Measurements from ENCODE around the gene GPSM3. TPM values are rescaled to one million over a fixed set of nuclear protein-coding genes. Genes with fewer than 3 reads are reported as not detected.

The GPSM3 gene
- total RNA-seq, 1 experiment from 2014 or later = 11.8 TPM

DNA sequence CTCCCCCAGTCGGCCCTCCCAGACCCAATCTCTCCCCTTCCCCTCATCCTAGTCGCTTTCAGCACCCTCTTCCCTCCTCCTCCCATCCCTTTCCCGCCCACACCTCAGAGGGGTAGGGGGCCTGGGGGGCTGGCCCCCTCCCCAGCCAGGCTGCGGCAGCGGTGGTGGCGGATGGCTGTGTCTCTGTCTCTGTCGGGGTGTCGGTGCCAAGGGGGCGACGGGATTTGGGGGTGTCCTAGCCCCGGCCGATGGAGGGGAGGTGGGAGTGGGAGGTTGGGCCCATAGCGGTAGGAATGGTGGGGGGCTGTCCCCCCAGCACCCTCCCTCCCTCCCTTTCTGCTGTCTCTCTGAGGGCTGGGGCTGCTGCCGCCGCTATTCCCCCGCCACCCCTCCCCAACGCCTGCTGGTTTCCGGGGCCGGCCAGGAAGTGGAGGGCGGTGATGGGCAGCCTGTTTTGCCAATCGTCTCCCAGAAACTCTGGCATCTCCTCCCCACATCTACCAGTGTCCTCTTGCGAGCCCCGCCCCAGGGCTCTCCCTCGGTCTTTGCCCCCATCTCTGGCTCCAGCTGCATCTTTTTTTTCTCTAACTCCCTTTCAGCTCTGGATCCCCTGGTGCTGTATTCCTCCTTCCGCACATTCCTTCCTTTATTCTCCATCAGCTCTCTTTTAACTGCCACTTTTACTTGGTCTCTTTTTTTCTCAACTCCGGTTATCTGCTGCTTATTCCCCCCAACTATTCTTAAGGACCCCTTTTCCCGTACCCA, 16.6 kb downstream of the GPSM3 start, which contains the start of gene AGPAT1:
Gene AGPAT1, minus strand, starts transcription at position 374 of the 765 bp plus-strand sequence. CDS start 4,588 bp downstream, outside the sequence.
- Histone ChIP-seq H4K5ac (ENCODE audit: insufficient read length, low read depth, low read length) (no peak within 1 kb of the TSS), H4K91ac (ENCODE audit: insufficient read length, low read depth, low read length) (no peak within 1 kb of the TSS), H3K4me1 (ENCODE audit: insufficient read depth, low read length) (peaks cover 7% of the 10 kb centered on the region), H2BK5ac (ENCODE audit: insufficient read length, low read length) (peak within 1 kb of the TSS; percentile 11), H3K27me3 (ENCODE audit: insufficient read depth, low read length) (no peaks in the 10 kb centered on the region), H3K79me1 (ENCODE audit: insufficient read depth, low read depth, low read length, poor library complexity, severe bottlenecking) (no peaks in the 10 kb centered on the region), H4K20me1 (ENCODE audit: control insufficient read depth, insufficient read depth, insufficient read length) (no peaks in the 10 kb centered on the region), H2BK15ac (ENCODE audit: low read depth, low read length) (no peak within 1 kb of the TSS), H2AFZ (ENCODE audit: low read length) (no peak within 1 kb of the TSS), H2BK20ac (ENCODE audit: low read depth, low read length, poor library complexity, severe bottlenecking) (no peak within 1 kb of the TSS), H3K4ac (ENCODE audit: low read depth, low read length) (no peak within 1 kb of the TSS; the same call in 1 of the 2 replicates), H3K14ac (ENCODE audit: insufficient read depth, low read length) (peak within 1 kb of the TSS; percentile 86; the same call in 1 of the 2 replicates), H3K27ac (ENCODE audit: insufficient read length, low read depth, low read length) (peak within 1 kb of the TSS; percentile 68), H3K9me3 (ENCODE audit: control insufficient read depth, low read depth, low read length) (no peaks in the 10 kb centered on the region), H3K79me2 (ENCODE audit: insufficient read depth, low read length) (peaks cover 18% of the 10 kb centered on the region; the same call in 1 of the 2 replicates), H3K56ac (ENCODE audit: insufficient read length, low read depth, low read length) (no peak within 1 kb of the TSS), H3K18ac (ENCODE audit: insufficient read length, low read depth, low read length) (peak within 1 kb of the TSS; percentile 90), H2BK12ac (ENCODE audit: insufficient read length, low read depth, low read length) (no peak within 1 kb of the TSS), H3K23ac (ENCODE audit: insufficient read length, low read depth, low read length) (no peak within 1 kb of the TSS), H2AK5ac (ENCODE audit: insufficient read length, low read length) (peak within 1 kb of the TSS; percentile 30), H3K23me2 (ENCODE audit: insufficient read length, low read depth, low read length, poor library complexity, severe bottlenecking) (peaks cover 22% of the 10 kb centered on the region), H4K8ac (replicated peaks; ENCODE audit: insufficient read length, low read depth, low read length) (no peak within 1 kb of the TSS), H2BK120ac (ENCODE audit: low read depth, low read length, poor library complexity, severe bottlenecking) (peak within 1 kb of the TSS; percentile 51), H3K9ac (ENCODE audit: extremely low read depth, insufficient read length, low read length) (peak within 1 kb of the TSS; percentile 83), H3K4me2 (ENCODE audit: insufficient read depth, insufficient read length, low read length) (peak within 1 kb of the TSS; percentile 83), H3T11ph (ENCODE audit: low read length) (peak within 1 kb of the TSS; percentile 76)
- DNase-seq = peak; percentile 97
- Mint-ChIP-seq H3K36me3 (ENCODE audit: insufficient read depth in 1 of 3, low read depth in 3 of 3) (peaks cover 22 to 34% (median 33%) of the 10 kb centered on the region in 3 experiments), H3K27me3 (ENCODE audit: low read depth) (no peaks in the 10 kb centered on the region; the same call in 1 of the 2 replicates), H3K4me1 (peaks cover 38 to 47% of the 10 kb centered on the region in 2 experiments), H3K4me3 (peak within 1 kb of the TSS; percentile 83 to 86), H3K9me3 (no peaks in the 10 kb centered on the region; a peak in 1 of 5 replicates), H3K27ac (peak within 1 kb of the TSS; percentile 98)
- TF ChIP-seq, protein P1, sequence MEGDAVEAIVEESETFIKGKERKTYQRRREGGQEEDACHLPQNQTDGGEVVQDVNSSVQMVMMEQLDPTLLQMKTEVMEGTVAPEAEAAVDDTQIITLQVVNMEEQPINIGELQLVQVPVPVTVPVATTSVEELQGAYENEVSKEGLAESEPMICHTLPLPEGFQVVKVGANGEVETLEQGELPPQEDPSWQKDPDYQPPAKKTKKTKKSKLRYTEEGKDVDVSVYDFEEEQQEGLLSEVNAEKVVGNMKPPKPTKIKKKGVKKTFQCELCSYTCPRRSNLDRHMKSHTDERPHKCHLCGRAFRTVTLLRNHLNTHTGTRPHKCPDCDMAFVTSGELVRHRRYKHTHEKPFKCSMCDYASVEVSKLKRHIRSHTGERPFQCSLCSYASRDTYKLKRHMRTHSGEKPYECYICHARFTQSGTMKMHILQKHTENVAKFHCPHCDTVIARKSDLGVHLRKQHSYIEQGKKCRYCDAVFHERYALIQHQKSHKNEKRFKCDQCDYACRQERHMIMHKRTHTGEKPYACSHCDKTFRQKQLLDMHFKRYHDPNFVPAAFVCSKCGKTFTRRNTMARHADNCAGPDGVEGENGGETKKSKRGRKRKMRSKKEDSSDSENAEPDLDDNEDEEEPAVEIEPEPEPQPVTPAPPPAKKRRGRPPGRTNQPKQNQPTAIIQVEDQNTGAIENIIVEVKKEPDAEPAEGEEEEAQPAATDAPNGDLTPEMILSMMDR (conservative IDR thresholded peaks at IDR 0.05) = no peak
- WGBS (ENCODE audit: extremely low coverage, insufficient read length, low lambda C conversion rate) = no CpG with 5 or more reads among the region's 27 CpGs

Data from H9 (cell line).